Measurements from ENCODE around the gene BPHL. TPM values are rescaled to one million over a fixed set of nuclear protein-coding genes. Genes with fewer than 3 reads are reported as not detected.

BPHL gene
- total RNA-seq, 4 donors from 2014 or later, result 6.7 to 21.6 (median 12.6) TPM

DNA sequence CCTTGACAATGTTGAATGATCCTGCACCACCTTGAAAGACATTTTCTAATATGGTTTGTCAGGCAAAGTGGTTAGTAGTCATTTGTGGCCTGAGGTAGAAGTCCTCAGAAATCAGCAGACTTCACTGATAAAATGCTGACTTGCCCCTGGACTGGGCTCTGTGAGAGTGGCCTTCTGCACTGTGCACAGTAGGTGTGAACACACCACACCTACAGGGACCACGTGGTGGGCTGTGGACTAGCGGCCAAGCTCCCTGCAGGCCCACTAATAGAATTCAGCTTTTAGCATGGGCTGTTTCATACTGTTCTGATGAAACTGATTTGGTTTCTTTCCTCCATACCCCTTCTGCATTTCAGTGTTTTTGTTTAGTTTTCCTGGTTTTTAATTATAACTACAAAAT is 7.3 kb downstream of the BPHL start:
- WGBS, 2 donors, result 33 to 38% methylated on average over 2 of the region's 2 CpGs
- no peaks in the 10 kb centered on the region for H3K9me3 ChIP-seq
- TF ChIP-seq, protein P1, sequence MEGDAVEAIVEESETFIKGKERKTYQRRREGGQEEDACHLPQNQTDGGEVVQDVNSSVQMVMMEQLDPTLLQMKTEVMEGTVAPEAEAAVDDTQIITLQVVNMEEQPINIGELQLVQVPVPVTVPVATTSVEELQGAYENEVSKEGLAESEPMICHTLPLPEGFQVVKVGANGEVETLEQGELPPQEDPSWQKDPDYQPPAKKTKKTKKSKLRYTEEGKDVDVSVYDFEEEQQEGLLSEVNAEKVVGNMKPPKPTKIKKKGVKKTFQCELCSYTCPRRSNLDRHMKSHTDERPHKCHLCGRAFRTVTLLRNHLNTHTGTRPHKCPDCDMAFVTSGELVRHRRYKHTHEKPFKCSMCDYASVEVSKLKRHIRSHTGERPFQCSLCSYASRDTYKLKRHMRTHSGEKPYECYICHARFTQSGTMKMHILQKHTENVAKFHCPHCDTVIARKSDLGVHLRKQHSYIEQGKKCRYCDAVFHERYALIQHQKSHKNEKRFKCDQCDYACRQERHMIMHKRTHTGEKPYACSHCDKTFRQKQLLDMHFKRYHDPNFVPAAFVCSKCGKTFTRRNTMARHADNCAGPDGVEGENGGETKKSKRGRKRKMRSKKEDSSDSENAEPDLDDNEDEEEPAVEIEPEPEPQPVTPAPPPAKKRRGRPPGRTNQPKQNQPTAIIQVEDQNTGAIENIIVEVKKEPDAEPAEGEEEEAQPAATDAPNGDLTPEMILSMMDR (IDR thresholded peaks at IDR 0.05), result no peak
- TF ChIP-seq EP300 (IDR thresholded peaks at IDR 0.05) (no peak), POLR2A (IDR thresholded peaks at IDR 0.05) (no peak)
- H3K4me1 ChIP-seq, result peaks cover 0 to 13% (median 0%) of the 10 kb centered on the region in 4 donors
- H3K27me3 ChIP-seq, result no peaks in the 10 kb centered on the region
- peak overlapping the region in 1 of 4 donors; percentile 12 for H3K27ac ChIP-seq
- H3K36me3 ChIP-seq, result peaks cover 0 to 26% (median 0%) of the 10 kb centered on the region in 3 donors
- H3K4me3 ChIP-seq, result no peak overlapping the region
- no peak for DNase-seq (ENCODE audit: low spot score in 2 of 2)

DNA sequence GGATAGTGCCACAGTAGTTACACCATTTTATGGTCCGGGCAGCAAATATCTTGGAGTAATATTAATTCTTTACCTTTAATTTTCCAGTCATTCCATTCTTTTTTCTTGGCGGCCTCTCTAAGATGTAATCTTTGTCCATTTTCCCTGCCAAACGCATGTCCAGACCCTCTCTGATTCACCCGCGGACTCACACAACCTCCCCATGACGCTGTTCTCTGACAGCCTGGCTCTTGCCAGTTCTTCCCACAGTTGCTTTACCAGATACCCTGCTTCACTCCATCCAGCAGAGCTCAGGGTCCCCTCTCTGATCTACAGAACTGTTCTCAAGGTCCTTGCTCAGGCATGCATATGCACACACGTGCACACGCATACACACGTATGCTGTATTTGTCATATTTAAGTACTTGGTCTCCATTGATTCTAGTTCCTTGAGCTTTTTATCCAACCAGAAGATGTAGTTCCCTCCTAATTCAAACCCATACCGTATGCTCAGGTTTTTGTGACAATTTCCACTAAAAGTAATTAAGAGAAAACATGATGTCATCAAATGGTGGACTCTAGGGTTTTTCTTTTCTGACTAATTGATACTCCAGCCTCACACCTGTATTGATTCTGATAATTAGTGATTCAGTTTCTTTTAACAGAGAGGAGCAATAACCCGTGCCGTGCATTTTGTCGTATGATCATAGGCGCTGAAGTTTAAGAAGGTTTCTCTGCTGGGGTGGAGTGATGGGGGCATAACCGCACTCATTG is 10.0 kb downstream of the BPHL start:
- H3K27ac ChIP-seq, result no peak overlapping the region
- TF ChIP-seq, protein P1 (IDR thresholded peaks at IDR 0.05), result no peak
- TF ChIP-seq POLR2A (IDR thresholded peaks at IDR 0.05), result no peak
- TF ChIP-seq EP300 (IDR thresholded peaks at IDR 0.05), result no peak
- no peaks in the 10 kb centered on the region for H3K9me3 ChIP-seq
- H3K27me3 ChIP-seq, result no peaks in the 10 kb centered on the region
- H3K4me1 ChIP-seq, result peaks cover 0 to 3% (median 0%) of the 10 kb centered on the region in 4 donors
- 93 to 94% methylated on average over 15 of the region's 15 CpGs for WGBS, 2 donors
- H3K36me3 ChIP-seq, result peaks cover 0 to 53% (median 0%) of the 10 kb centered on the region in 3 donors
- H3K4me3 ChIP-seq, result no peak overlapping the region
- DNase-seq (ENCODE audit: low spot score in 2 of 2), result no peak

DNA sequence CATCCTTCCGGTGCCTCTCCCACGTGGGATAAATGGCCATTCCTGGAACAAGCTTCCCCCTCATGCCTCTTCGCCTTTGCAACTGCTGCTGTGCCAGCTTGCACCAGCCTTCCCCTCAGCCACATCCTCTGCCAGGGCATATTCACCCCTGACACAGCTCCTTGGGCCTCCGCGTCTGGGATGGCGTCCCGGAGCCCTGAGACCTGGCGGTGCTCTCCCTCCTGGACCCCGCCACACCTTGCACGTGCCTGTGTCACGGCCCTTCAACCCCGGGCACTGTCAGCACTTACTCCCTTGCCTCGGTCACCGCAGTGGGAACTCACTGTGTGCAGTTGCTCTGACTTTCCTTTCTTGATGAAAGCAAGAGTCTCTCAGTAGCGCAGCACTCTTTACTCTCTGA is 13.2 kb downstream of the BPHL start:
- 91 to 93% methylated on average over 15 of the region's 15 CpGs for WGBS, 2 donors

DNA sequence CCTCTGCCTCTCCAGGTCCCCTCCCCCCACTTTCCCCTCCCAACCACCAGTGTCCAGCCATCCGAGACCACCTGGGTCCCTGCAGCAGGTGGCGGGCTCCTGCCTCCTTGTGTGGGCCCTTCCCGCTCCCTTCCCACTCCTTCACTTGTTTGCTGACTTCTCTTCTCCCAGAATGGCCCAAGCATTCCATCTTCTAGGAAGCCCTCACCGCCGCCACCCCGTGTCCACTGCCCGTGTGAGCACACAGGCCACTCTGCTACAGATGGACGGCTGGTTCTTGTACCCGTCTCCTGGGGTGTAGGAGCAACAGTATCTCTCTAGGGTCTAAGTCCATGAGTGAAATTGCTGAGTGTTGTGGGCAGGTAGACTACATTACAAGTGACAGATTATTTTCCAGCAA is 15.0 kb downstream of the BPHL start:
- Histone ChIP-seq H3K4me3 (no peak overlapping the region), H3K36me3 (peaks cover 0 to 86% (median 5%) of the 10 kb centered on the region in 3 donors), H3K27me3 (no peaks in the 10 kb centered on the region), H3K27ac (no peak overlapping the region), H3K9me3 (no peaks in the 10 kb centered on the region), H3K4me1 (peaks cover 0 to 2% (median under 1%) of the 10 kb centered on the region in 4 donors)
- TF ChIP-seq EP300 (IDR thresholded peaks at IDR 0.05) (no peak), POLR2A (IDR thresholded peaks at IDR 0.05) (no peak)
- TF ChIP-seq, protein P1 (IDR thresholded peaks at IDR 0.05), result no peak
- WGBS, 2 donors, result 89 to 91% methylated on average over 9 of the region's 9 CpGs
- no peak for DNase-seq (ENCODE audit: low spot score in 2 of 2)

More for the DNA sequence above, 13.2 kb downstream of the BPHL start:
- no peak for DNase-seq (ENCODE audit: low spot score in 2 of 2)
- no peaks in the 10 kb centered on the region for H3K9me3 ChIP-seq
- no peak overlapping the region for H3K27ac ChIP-seq
- H3K4me1 ChIP-seq, result no peaks in the 10 kb centered on the region
- TF ChIP-seq POLR2A (IDR thresholded peaks at IDR 0.05), result no peak
- TF ChIP-seq, protein P1 (IDR thresholded peaks at IDR 0.05), result no peak
- no peak for TF ChIP-seq EP300 (IDR thresholded peaks at IDR 0.05)
- peaks cover 0 to 71% (median 0%) of the 10 kb centered on the region in 3 donors for H3K36me3 ChIP-seq
- no peak overlapping the region for H3K4me3 ChIP-seq
- H3K27me3 ChIP-seq, result no peaks in the 10 kb centered on the region

DNA sequence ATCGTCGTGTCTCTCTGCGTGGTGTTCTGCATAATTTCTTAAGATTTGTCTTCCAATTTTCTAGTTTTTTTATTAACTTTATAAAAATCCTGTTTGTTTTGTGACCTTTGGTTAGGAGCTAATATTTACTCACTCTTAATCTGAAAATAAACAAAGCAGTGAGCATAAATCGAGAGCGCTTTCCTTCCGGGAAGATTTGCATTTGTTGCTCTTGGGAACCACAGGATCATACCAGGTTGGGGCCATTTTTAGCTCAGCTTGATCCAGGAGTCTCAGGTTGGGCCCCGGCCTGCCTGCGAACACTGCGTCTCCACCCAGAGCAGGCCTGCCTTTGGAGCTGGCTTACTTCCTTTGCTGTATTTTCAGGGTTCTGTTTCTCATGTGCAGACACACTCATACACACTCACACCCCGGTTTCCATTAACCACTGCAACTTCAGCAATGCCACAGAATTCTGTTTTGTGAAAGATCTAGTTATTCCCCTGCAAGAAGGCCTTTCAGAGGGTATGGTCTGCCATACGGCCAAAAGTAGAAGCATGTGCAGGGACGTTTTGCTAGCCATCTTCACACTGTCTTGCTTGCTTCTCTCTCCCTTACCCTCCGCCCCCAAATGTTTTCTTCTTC is 17.3 kb downstream of the BPHL start:
- H3K27ac ChIP-seq, result no peak overlapping the region
- no peak for DNase-seq (ENCODE audit: low spot score in 2 of 2)
- TF ChIP-seq POLR2A (IDR thresholded peaks at IDR 0.05) (no peak), EP300 (IDR thresholded peaks at IDR 0.05) (no peak)
- TF ChIP-seq, protein P1 (IDR thresholded peaks at IDR 0.05), result no peak
- peaks cover 0 to 85% (median 5%) of the 10 kb centered on the region in 3 donors for H3K36me3 ChIP-seq
- H3K27me3 ChIP-seq, result no peaks in the 10 kb centered on the region
- WGBS, 2 donors, result 88 to 93% methylated on average over 13 of the region's 13 CpGs
- no peaks in the 10 kb centered on the region for H3K9me3 ChIP-seq
- H3K4me1 ChIP-seq, result peaks cover 0 to 11% (median 7%) of the 10 kb centered on the region in 4 donors
- H3K4me3 ChIP-seq, result no peak overlapping the region

Data from tibial nerve (tissue), 4 donors.